WTC11 (cell line): ENCODE measurements around the gene TMEM130.

ENCODE experiments used
- CBFB ChIP-seq: sonication (generic); formaldehyde crosslinking; IDR thresholded peaks from 2 replicates; pipeline ENCODE4 v1.8.1; 2022; ENCODE audit warnings: mild to moderate bottlenecking, low read depth, missing genetic modification reagents
- CTCF ChIP-seq: fragments of 200-600 bp; IDR thresholded peaks from 2 replicates; pipeline ENCODE4 v1.8.0; 2022; ENCODE audit warnings: antibody characterized with exemption
- EMX1 ChIP-seq: fragments of 250-450 bp; sonication (Bioruptor Pico); IDR thresholded peaks from 2 replicates; pipeline ENCODE4 v1.8.0; 2021; ENCODE audit warnings: mild to moderate bottlenecking
- IRF1 ChIP-seq: sonication (generic); formaldehyde crosslinking; IDR thresholded peaks from 2 replicates; pipeline ENCODE4 v1.8.0; 2023; ENCODE audit warnings: missing genetic modification reagents
- MAX ChIP-seq: sonication (generic); formaldehyde crosslinking; IDR thresholded peaks from 2 replicates; pipeline ENCODE4 v1.8.0; 2022; ENCODE audit warnings: mild to moderate bottlenecking, missing genetic modification reagents
- SP1 ChIP-seq: sonication (generic); formaldehyde crosslinking; conservative IDR thresholded peaks from 2 replicates; pipeline ENCODE4 v1.8.1; 2022; ENCODE audit warnings: missing genetic modification reagents
- ZNF121 ChIP-seq: sonication (generic); formaldehyde crosslinking; IDR thresholded peaks from 2 replicates; pipeline ENCODE4 v1.8.0; 2023; ENCODE audit warnings: missing genetic modification reagents
- ZNF263 ChIP-seq: sonication (generic); formaldehyde crosslinking; IDR thresholded peaks from 2 replicates; pipeline ENCODE4 v1.8.1; 2022; ENCODE audit warnings: low read depth, mild to moderate bottlenecking, moderate library complexity, missing genetic modification reagents

GRCh38 chr7:98800996-98801395 is 68.8 kb downstream of the TMEM130 start:
- no peak for TF ChIP-seq CBFB (CRISPR knock-in tag)
- TF ChIP-seq CTCF: no peak
- no peak for TF ChIP-seq IRF1 (CRISPR knock-in tag)
- no peak for TF ChIP-seq EMX1
- no peak for TF ChIP-seq ZNF121 (CRISPR knock-in tag)
- TF ChIP-seq ZNF263: no peak
- TF ChIP-seq MAX: no peak
- no peak for TF ChIP-seq SP1 (CRISPR knock-in tag)
